22Rv1 (cell line): ENCODE measurements around the gene CDC25B.

Experiments
- H3K27ac ChIP-seq: fragments of 450-650 bp; 2 replicates; pipeline ENCODE4 v1.5.1; 2017
- ZFX ChIP-seq: fragments of 450-650 bp; IDR thresholded peaks from 2 replicates; pipeline ENCODE4 v1.6.1; 2017; ENCODE audit warnings: antibody characterized with exemption, borderline replicate concordance
- TF ChIP-seq, protein P1 (sequence below): fragments of 450-650 bp; IDR thresholded peaks from 2 replicates; pipeline ENCODE4 v1.5.1; 2017; ENCODE audit warnings: mild to moderate bottlenecking

The CDC25B gene

DNA sequence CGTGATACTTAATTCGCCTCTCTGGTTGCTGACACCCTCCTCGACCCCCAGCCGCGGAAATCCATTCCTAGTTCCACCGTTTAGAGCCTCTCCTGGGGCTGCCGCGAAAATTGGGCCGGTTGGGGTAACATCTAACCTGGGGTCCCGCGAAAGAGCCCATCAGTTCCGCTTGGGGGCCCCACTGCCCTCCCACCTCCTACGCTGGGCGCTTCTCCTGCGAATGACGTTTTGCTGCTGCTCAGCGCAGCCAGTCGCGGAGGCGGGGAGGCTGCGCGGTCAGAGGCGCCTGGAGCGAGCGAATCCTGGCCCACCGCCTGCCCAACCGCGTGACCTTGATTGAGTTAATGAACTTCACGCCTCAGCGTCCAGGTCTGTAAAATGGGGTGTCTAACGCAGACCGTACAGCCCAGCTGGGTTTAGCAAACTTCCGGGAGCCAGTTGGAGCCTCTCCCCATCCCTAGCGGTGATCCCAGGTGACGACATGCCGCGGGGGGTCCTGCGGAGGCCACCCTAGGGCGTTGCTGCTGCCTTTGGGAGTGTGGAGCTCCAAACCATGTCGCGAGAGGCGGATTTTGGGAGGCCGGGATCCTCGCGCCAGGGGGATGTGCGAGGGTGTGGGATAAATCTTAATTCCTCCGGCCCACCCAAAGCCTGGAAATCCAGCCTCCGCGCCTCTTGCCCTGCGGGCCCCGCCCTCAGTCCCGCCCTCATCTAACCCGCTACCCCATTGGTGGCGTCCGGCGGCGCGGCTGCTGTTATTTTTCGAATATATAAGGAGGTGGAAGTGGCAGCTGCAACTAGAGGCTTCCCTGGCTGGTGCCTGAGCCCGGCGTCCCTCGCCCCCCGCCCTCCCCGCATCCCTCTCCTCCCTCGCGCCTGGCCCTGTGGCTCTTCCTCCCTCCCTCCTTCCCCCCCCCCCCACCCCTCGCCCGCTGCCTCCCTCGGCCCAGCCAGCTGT, at the start of gene CDC25B:
Gene CDC25B, plus strand, starts transcription at position 800 of the 958 bp plus-strand sequence. CDS start 222 bp downstream, outside the sequence.
- H3K27ac ChIP-seq: peak within 1 kb of the TSS; percentile 97
- TF ChIP-seq ZFX: no peak
- TF ChIP-seq, protein P1, sequence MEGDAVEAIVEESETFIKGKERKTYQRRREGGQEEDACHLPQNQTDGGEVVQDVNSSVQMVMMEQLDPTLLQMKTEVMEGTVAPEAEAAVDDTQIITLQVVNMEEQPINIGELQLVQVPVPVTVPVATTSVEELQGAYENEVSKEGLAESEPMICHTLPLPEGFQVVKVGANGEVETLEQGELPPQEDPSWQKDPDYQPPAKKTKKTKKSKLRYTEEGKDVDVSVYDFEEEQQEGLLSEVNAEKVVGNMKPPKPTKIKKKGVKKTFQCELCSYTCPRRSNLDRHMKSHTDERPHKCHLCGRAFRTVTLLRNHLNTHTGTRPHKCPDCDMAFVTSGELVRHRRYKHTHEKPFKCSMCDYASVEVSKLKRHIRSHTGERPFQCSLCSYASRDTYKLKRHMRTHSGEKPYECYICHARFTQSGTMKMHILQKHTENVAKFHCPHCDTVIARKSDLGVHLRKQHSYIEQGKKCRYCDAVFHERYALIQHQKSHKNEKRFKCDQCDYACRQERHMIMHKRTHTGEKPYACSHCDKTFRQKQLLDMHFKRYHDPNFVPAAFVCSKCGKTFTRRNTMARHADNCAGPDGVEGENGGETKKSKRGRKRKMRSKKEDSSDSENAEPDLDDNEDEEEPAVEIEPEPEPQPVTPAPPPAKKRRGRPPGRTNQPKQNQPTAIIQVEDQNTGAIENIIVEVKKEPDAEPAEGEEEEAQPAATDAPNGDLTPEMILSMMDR: peak; percentile 21

GRCh38 chr20:3747471-3747870, 48.6 kb upstream of the CDC25B start:
- TF ChIP-seq, protein P1: no peak
- no peak for TF ChIP-seq ZFX
- no peak overlapping the region for H3K27ac ChIP-seq

DNA sequence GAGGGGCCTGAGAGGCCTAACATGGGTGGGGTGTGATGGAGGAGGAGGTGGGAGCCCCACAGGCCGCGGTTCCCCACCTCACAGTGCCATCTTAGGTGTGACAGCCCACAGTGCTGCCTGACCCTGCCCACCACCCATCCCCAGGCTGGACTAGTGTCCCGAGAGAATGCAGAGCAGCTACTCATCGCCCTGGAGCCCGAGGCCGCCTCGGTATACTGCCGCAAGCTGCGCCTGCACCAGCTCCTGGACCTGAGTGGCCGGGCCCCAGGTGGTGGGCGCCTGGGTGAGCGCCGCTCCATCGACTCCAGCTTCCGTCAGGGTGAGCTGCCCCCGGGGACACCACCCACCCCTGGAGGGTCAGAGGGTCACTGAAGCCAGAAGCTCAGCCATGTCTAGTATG, 48.0 kb upstream of the CDC25B start:
- H3K27ac ChIP-seq: no peak overlapping the region
- TF ChIP-seq, protein P1: no peak
- no peak for TF ChIP-seq ZFX

- H3K27ac ChIP-seq: no peak overlapping the region
- TF ChIP-seq ZFX: no peak
- TF ChIP-seq, protein P1: no peak
These were observed 46.9 kb upstream of the CDC25B start for GRCh38 chr20:3749087-3749688.

DNA sequence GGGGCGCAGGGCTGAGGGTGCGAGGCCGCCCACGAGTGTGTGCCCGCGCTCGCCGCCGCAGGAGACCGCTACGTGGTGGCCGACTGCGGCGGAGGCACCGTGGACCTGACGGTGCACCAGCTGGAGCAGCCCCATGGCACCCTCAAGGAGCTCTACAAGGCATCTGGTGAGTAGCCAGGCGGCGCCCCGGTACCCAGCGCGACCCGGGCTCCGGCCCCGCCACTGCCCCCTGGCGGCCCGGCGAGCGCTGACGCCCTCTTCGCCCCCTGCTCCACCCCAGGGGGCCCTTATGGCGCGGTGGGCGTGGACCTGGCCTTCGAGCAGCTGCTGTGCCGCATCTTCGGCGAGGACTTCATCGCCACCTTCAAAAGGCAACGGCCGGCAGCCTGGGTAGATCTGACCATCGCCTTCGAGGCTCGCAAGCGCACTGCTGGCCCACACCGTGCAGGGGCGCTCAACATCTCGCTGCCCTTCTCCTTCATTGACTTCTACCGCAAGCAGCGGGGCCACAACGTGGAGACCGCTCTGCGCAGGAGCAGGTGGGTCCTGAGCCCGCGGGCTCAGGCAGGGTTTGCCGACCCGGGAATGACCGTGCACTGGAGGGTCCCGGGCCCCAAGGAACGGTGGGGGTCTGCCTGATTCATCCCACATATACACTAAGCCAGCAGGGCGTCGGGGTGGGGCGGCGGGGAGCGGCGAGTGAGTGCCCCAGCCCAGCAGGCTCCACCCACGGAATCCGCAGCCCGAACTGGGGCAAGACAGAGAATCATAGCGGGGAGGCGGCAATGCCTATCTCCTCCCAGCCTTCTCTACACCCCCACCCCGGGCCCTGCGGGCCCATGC, 46.2 kb upstream of the CDC25B start:
- H3K27ac ChIP-seq: no peak overlapping the region
- TF ChIP-seq, protein P1: peak; percentile 99
- TF ChIP-seq ZFX: no peak

DNA sequence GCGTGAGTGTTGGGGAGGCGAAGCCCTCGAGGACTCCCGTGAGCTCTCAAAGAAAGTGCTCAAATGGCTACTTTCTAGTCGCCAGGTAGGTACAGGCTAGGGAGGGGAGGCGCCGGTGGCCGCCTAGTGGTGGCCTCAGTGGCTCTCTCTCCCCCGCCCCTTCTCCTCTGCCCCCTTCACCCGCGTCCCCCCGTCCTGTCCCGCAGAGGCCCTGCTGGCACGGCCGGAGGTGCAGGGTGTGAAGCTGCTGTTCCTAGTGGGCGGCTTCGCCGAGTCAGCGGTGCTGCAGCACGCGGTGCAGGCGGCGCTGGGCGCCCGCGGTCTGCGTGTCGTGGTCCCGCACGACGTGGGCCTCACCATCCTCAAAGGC, 44.8 kb upstream of the CDC25B start:
- no peak overlapping the region for H3K27ac ChIP-seq
- no peak for TF ChIP-seq ZFX
- TF ChIP-seq, protein P1: no peak
